A549 (cell line): ENCODE results near the gene GPX7. TPM values are rescaled to one million over a fixed set of nuclear protein-coding genes. Genes with fewer than 3 reads are reported as not detected.

Source experiments
- ATAC-seq, 2 experiments: fragments of 200-7000 bp in 1 of 2; fragments of >200 bp in 1 of 2; cut with Nextera tagmentation in 1 of 2; cut with Tn5 transposase in 1 of 2; 3 replicates each; pipeline versions ENCODE4 v1.8.0 to v1.9.1; 2018 to 2020; ENCODE audit warnings: mild to moderate bottlenecking in 1 of 2, moderate library complexity in 1 of 2
- CTCF ChIA-PET: fragments of 300-600 bp; sonication (Branson Sonifier 250); formaldehyde crosslinking; extraction: SDS; loops from one replicate; lab custom pipeline; 2021; ENCODE audit warnings: antibody characterized with exemption, inconsistent platforms; lab: Yijun Ruan, JAX
- POLR2A ChIA-PET: fragments of 350-600 bp; formaldehyde crosslinking; extraction: SDS; loops from one replicate; lab custom pipeline; 2021; ENCODE audit warnings: antibody characterized with exemption, inconsistent platforms; lab: Yijun Ruan, JAX
- DNase-seq, 2 experiments: peaks; one replicate each; pipeline versions ENCODE4 v3.0.0 to v3.0.0-alpha.2; 2011 to 2016; ENCODE audit warnings: low read depth in 1 of 2, low spot score in 1 of 2
- FAIRE-seq: peaks from 2 replicates; lab custom pipeline; 2011; peaks lifted over from hg19 to GRCh38; lab: Jason Lieb, UNC
- H3K27ac ChIP-seq, 2 experiments: fragments of >200 bp; sonication (Bioruptor Twin); formaldehyde crosslinking; 3 replicates each; pipeline ENCODE4 v1.5.1; 2016 to 2017
- H3K4me1 ChIP-seq: fragments of >200 bp; sonication (Bioruptor Twin); formaldehyde crosslinking; 3 replicates; pipeline ENCODE4 v1.6.1; 2016
- H3K4me2 ChIP-seq: fragments of >200 bp; sonication (Bioruptor Twin); formaldehyde crosslinking; 3 replicates; pipeline ENCODE4 v1.6.1; 2016
- H3K4me3 ChIP-seq: fragments of >200 bp; sonication (Bioruptor Twin); formaldehyde crosslinking; 3 replicates; pipeline ENCODE4 v1.5.1; 2016
- H3K9me3 ChIP-seq: fragments of >200 bp; sonication (Bioruptor Twin); formaldehyde crosslinking; 3 replicates; pipeline ENCODE4 v1.6.1; 2016
- CHD2 ChIP-seq: fragments of 150-350 bp; IDR thresholded peaks from 2 replicates; pipeline ENCODE4 v1.6.1; 2014; ENCODE audit warnings: low read length; ENCODE audit not compliant: partially characterized antibody
- FOSL2 ChIP-seq, 2 experiments: fragments of 450-650 bp in 1 of 2; fragments of >200 bp in 1 of 2; sonication (Bioruptor Twin) in 1 of 2; formaldehyde crosslinking; IDR thresholded peaks; 2 replicates each; pipeline versions ENCODE4 v1.5.0 to v1.6.1; 2016 to 2020; ENCODE audit warnings: mild to moderate bottlenecking in 1 of 2, moderate library complexity in 1 of 2
- FOXS1 ChIP-seq: fragments of 250-450 bp; sonication (Bioruptor Pico); IDR thresholded peaks from 2 replicates; pipeline ENCODE4 v1.5.0; 2020; ENCODE audit warnings: mild to moderate bottlenecking, moderate library complexity
- JUN ChIP-seq, 2 experiments: fragments of >200 bp; sonication (Bioruptor Twin); formaldehyde crosslinking; IDR thresholded peaks; 2 replicates in 1 of 2; 3 replicates in 1 of 2; pipeline ENCODE4 v1.6.1; 2016 to 2017
- MAZ ChIP-seq: fragments of 150-350 bp; IDR thresholded peaks from 2 replicates; pipeline ENCODE4 v1.6.1; 2014; ENCODE audit warnings: antibody characterized with exemption, low read depth, low read length, borderline replicate concordance
- MYC ChIP-seq: IDR thresholded peaks from 2 replicates; pipeline ENCODE4 v1.6.1; 2012; ENCODE audit warnings: mild to moderate bottlenecking, inconsistent platforms, low read length, improper control_type of control experiment, borderline replicate concordance
- NPAS2 ChIP-seq: fragments of 250-450 bp; sonication (Bioruptor Pico); IDR thresholded peaks from 2 replicates; pipeline ENCODE4 v1.8.0; 2022; ENCODE audit warnings: mild to moderate bottlenecking, moderate library complexity, borderline replicate concordance
- POLR2A ChIP-seq: IDR thresholded peaks from 2 replicates; pipeline ENCODE4 v1.6.1; 2012; ENCODE audit warnings: mild to moderate bottlenecking, low read length
- RARB ChIP-seq: fragments of 250-450 bp; sonication (Bioruptor Pico); IDR thresholded peaks from 2 replicates; pipeline ENCODE4 v1.8.0; 2021; ENCODE audit warnings: mild to moderate bottlenecking, moderate library complexity
- ZFP36 ChIP-seq: fragments of 450-650 bp; IDR thresholded peaks from 2 replicates; pipeline ENCODE4 v1.6.1; 2014; ENCODE audit warnings: borderline replicate concordance; ENCODE audit not compliant: partially characterized antibody
- ZNF302 ChIP-seq: fragments of 250-450 bp; sonication (Bioruptor Pico); IDR thresholded peaks from 2 replicates; pipeline ENCODE4 v1.9.0; 2021; ENCODE audit warnings: inconsistent platforms, mild to moderate bottlenecking, moderate library complexity
- WGBS: methylation state at CpG from one replicate; pipeline ENCODE4 v1.1.6; 2017; ENCODE audit errors: missing lambda C conversion rate; 5-methylcytosine and 5-hydroxymethylcytosine counted together
- polyA plus RNA-seq, 4 experiments: library from polyadenylated mRNA; depleted of rRNA in 3 of 4; stranded (reverse); fragments of >200 nt; fragmentation: RNase III in 1 of 4; extraction: RNeasy Plus Mini Kit Qiagen cat#74134 plus additional on column Dnase treatment in 1 of 4; gene quantifications; 2 replicates in 3 of 4; 3 replicates in 1 of 4; pipeline ENCODE4 v1.2.3, GENCODE V29; 2011 to 2017
- TF ChIP-seq, protein P1 (sequence below): fragments of 250-450 bp; sonication (Bioruptor Pico); IDR thresholded peaks from 2 replicates; pipeline ENCODE4 v1.5.0; 2021; ENCODE audit warnings: mild to moderate bottlenecking, moderate library complexity, borderline replicate concordance
- TF ChIP-seq, protein P2 (sequence below): IDR thresholded peaks from 2 replicates; pipeline ENCODE4 v1.6.1; 2012
- TF ChIP-seq, protein P3 (sequence below): fragments of 200-600 bp; sonication (generic); IDR thresholded peaks from 2 replicates; pipeline ENCODE4 v1.6.1; 2016; ENCODE audit warnings: antibody characterized with exemption, mild to moderate bottlenecking, moderate library complexity
- TF ChIP-seq, protein P4 (sequence below): fragments of >200 bp; sonication (Bioruptor Twin); formaldehyde crosslinking; IDR thresholded peaks from 3 replicates; pipeline ENCODE4 v1.5.1; 2016
- TF ChIP-seq, protein P5 (sequence below): fragments of >200 bp; sonication (Bioruptor Twin); formaldehyde crosslinking; IDR thresholded peaks from 3 replicates; pipeline ENCODE4 v1.6.1; 2016
- TF ChIP-seq, protein P6 (sequence below): IDR thresholded peaks from 2 replicates; pipeline ENCODE4 v1.6.1; 2012
- TF ChIP-seq, protein P7 (sequence below): fragments of 450-650 bp; IDR thresholded peaks from 2 replicates; pipeline ENCODE4 v1.6.1; 2014; ENCODE audit warnings: antibody characterized with exemption

The GPX7 gene
- polyA plus RNA-seq, 2 of the 4 experiments (the other 2 are of a cell fraction): not detected

DNA sequence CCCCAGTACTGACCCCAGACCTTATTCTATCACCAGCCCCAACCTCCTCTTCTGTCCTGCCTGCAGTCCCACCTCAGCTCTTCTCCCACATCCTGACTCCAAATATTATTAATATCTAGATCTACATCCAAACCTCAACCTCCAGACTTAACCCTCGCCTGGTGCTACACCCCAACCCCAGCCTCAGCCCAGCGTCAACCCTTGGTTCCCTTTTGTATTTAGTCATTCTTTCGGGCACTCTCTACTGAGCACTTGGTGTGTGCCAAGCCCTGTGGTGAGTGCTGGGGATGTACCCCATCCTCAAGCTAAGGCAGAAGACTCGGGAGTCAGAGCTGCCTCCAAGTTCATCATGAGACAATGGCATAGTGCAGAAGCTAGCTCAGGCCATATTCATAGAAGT, 31.9 kb downstream of the GPX7 start:
- no peak for FAIRE-seq
- POLR2A ChIA-PET: no interaction called here

DNA sequence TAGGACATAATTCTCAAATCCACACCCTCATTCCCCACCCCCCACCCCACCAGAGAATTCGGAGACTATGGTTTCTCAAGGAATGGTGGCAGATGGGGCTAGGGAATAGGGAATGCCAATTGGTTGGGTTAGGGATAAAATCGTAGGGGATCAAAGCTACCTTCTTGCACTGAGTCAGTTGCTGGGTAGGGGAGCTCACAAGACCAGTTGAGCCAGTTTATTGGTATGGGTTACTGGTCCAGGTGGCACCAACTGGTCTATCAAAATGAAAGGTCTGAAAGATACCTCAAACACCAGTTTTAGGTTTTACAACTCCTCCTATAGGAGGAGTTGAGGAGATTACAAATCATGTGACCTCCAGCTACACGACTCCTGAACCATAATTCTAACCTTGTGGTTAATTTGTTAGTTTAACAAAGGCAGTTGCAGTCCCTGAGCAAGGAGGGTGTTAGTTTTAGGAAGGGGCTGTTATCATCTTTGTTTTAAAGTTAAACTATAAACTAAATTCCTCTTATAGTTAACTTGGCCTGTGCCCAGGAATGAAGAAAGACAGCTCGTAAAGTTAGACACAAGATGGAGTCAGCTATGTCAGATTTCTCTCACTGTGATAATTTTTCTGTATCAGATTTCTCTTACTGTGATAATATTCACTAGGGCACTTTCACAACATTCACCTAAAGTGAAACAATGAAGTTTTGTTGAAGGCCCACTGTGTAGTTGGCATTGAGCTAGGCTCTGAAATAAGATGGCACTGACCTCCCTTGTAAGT, 33.3 kb downstream of the GPX7 start:
- H3K4me1 ChIP-seq: peaks cover 4% of the 10 kb centered on the region; the same call in 1 of the 3 replicates
- CTCF ChIA-PET: interaction anchor here (0.6 to 0.7 kb wide), 2 partner anchors 23 to 329 kb away, joined by 3 to 4 read pairs; no protein-coding TSS in a partner anchor
- TF ChIP-seq ZNF302 (CRISPR knock-in tag) (no peak), FOSL2 (IDR thresholded peaks at IDR 0.05) (no peak), FOSL2 (CRISPR knock-in tag; IDR thresholded peaks at IDR 0.05) (no peak), ZFP36 (no peak), FOXS1 (CRISPR knock-in tag) (no peak), POLR2A (no peak), RARB (CRISPR knock-in tag) (no peak), NPAS2 (CRISPR knock-in tag) (no peak), CHD2 (no peak), MAZ (no peak), JUN (IDR thresholded peaks at IDR 0.05) (no peak)
- TF ChIP-seq, protein P1, sequence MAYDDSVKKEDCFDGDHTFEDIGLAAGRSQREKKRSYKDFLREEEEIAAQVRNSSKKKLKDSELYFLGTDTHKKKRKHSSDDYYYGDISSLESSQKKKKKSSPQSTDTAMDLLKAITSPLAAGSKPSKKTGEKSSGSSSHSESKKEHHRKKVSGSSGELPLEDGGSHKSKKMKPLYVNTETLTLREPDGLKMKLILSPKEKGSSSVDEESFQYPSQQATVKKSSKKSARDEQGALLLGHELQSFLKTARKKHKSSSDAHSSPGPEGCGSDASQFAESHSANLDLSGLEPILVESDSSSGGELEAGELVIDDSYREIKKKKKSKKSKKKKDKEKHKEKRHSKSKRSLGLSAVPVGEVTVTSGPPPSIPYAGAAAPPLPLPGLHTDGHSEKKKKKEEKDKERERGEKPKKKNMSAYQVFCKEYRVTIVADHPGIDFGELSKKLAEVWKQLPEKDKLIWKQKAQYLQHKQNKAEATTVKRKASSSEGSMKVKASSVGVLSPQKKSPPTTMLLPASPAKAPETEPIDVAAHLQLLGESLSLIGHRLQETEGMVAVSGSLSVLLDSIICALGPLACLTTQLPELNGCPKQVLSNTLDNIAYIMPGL (CRISPR knock-in tag): no peak
- TF ChIP-seq, protein P2, sequence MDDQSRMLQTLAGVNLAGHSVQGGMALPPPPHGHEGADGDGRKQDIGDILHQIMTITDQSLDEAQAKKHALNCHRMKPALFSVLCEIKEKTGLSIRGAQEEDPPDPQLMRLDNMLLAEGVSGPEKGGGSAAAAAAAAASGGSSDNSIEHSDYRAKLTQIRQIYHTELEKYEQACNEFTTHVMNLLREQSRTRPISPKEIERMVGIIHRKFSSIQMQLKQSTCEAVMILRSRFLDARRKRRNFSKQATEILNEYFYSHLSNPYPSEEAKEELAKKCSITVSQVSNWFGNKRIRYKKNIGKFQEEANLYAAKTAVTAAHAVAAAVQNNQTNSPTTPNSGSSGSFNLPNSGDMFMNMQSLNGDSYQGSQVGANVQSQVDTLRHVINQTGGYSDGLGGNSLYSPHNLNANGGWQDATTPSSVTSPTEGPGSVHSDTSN: no peak
- TF ChIP-seq, protein P3, sequence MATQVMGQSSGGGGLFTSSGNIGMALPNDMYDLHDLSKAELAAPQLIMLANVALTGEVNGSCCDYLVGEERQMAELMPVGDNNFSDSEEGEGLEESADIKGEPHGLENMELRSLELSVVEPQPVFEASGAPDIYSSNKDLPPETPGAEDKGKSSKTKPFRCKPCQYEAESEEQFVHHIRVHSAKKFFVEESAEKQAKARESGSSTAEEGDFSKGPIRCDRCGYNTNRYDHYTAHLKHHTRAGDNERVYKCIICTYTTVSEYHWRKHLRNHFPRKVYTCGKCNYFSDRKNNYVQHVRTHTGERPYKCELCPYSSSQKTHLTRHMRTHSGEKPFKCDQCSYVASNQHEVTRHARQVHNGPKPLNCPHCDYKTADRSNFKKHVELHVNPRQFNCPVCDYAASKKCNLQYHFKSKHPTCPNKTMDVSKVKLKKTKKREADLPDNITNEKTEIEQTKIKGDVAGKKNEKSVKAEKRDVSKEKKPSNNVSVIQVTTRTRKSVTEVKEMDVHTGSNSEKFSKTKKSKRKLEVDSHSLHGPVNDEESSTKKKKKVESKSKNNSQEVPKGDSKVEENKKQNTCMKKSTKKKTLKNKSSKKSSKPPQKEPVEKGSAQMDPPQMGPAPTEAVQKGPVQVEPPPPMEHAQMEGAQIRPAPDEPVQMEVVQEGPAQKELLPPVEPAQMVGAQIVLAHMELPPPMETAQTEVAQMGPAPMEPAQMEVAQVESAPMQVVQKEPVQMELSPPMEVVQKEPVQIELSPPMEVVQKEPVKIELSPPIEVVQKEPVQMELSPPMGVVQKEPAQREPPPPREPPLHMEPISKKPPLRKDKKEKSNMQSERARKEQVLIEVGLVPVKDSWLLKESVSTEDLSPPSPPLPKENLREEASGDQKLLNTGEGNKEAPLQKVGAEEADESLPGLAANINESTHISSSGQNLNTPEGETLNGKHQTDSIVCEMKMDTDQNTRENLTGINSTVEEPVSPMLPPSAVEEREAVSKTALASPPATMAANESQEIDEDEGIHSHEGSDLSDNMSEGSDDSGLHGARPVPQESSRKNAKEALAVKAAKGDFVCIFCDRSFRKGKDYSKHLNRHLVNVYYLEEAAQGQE: no peak
- TF ChIP-seq, protein P4, sequence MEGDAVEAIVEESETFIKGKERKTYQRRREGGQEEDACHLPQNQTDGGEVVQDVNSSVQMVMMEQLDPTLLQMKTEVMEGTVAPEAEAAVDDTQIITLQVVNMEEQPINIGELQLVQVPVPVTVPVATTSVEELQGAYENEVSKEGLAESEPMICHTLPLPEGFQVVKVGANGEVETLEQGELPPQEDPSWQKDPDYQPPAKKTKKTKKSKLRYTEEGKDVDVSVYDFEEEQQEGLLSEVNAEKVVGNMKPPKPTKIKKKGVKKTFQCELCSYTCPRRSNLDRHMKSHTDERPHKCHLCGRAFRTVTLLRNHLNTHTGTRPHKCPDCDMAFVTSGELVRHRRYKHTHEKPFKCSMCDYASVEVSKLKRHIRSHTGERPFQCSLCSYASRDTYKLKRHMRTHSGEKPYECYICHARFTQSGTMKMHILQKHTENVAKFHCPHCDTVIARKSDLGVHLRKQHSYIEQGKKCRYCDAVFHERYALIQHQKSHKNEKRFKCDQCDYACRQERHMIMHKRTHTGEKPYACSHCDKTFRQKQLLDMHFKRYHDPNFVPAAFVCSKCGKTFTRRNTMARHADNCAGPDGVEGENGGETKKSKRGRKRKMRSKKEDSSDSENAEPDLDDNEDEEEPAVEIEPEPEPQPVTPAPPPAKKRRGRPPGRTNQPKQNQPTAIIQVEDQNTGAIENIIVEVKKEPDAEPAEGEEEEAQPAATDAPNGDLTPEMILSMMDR: no peak
- TF ChIP-seq, protein P5, sequence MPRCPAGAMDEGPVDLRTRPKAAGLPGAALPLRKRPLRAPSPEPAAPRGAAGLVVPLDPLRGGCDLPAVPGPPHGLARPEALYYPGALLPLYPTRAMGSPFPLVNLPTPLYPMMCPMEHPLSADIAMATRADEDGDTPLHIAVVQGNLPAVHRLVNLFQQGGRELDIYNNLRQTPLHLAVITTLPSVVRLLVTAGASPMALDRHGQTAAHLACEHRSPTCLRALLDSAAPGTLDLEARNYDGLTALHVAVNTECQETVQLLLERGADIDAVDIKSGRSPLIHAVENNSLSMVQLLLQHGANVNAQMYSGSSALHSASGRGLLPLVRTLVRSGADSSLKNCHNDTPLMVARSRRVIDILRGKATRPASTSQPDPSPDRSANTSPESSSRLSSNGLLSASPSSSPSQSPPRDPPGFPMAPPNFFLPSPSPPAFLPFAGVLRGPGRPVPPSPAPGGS: no peak
- TF ChIP-seq, protein P6, sequence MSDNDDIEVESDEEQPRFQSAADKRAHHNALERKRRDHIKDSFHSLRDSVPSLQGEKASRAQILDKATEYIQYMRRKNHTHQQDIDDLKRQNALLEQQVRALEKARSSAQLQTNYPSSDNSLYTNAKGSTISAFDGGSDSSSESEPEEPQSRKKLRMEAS: no peak
- ATAC-seq (no peak), FAIRE-seq (no peak), DNase-seq (no peak)
- POLR2A ChIA-PET: no interaction called here
- H3K27ac ChIP-seq: no peak overlapping the region
- 71% methylated on average over 4 of the region's 4 CpGs for WGBS
- H3K4me3 ChIP-seq: no peak overlapping the region
- no peak overlapping the region for H3K4me2 ChIP-seq
- no peaks in the 10 kb centered on the region for H3K9me3 ChIP-seq

More for the DNA sequence above, 31.9 kb downstream of the GPX7 start:
- H3K4me1 ChIP-seq: peaks cover 6% of the 10 kb centered on the region; the same call in 1 of the 3 replicates
- CTCF ChIA-PET: no interaction called here
- H3K9me3 ChIP-seq: no peaks in the 10 kb centered on the region
- DNase-seq (no peak), ATAC-seq (no peak)
- no peak overlapping the region for H3K4me2 ChIP-seq
- no peak for TF ChIP-seq JUN (IDR thresholded peaks at IDR 0.05)
- TF ChIP-seq, protein P7, sequence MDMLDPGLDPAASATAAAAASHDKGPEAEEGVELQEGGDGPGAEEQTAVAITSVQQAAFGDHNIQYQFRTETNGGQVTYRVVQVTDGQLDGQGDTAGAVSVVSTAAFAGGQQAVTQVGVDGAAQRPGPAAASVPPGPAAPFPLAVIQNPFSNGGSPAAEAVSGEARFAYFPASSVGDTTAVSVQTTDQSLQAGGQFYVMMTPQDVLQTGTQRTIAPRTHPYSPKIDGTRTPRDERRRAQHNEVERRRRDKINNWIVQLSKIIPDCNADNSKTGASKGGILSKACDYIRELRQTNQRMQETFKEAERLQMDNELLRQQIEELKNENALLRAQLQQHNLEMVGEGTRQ: no peak
- TF ChIP-seq FOXS1 (CRISPR knock-in tag): no peak
- TF ChIP-seq, protein P1 (CRISPR knock-in tag): no peak
- TF ChIP-seq MYC: no peak
- WGBS: 94% methylated on average over 4 of the region's 4 CpGs
- no peak overlapping the region for H3K27ac ChIP-seq
- H3K4me3 ChIP-seq: no peak overlapping the region
